DMS114 treated with DMSO at 0.1 percent for 48 hours (cell line): ENCODE results near the gene GAB1.
"Not testable (repeated sequence)": the region's sequence is repeated elsewhere in the genome, so short reads cannot be mapped to it uniquely, and the experiment has no call there.

Source experiments
- DNase-seq: peaks from one replicate; lab custom pipeline; 2025; ENCODE audit not compliant: unreplicated experiment; lab: John Stamatoyannopoulos, UW

Gene GAB1

DNA sequence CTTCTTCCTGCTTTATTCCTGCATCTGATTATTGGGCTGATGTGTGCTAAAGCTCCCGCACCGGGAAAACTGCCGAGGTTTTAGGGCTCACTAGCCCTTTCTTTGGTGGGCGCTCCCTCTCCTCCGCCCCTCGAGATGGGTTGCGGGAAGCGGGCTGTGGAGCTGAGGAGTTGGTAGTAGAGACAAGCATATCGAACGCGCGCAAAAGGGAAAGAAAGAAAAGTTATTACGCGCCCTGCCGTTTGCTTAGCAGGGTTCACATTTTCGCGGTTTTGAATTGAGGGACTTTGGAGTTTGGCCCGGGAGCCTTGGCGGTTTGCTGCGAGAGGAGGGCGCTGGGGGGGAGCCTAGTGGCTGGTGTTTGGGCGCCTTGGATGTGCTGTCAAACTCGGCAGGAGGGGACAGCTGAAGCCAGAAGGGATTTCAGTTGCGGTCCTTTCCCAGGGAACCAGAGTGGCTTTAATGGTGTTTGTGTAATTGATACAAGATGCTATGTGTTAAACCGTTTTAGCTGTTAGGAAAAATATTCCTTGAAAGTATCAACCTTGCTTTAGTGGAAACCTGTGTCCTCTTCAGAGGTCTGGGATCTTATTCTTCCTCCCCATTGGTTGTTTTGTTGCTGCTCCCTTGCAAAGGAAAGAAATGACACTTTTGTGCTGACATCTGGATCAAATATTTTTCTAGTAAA is 1.1 kb downstream of the GAB1 start:
- peak; percentile 8 for DNase-seq

- no peak for DNase-seq
Observed at GRCh38 chr4:143338313-143338712, 1.6 kb downstream of the GAB1 start.

DNA sequence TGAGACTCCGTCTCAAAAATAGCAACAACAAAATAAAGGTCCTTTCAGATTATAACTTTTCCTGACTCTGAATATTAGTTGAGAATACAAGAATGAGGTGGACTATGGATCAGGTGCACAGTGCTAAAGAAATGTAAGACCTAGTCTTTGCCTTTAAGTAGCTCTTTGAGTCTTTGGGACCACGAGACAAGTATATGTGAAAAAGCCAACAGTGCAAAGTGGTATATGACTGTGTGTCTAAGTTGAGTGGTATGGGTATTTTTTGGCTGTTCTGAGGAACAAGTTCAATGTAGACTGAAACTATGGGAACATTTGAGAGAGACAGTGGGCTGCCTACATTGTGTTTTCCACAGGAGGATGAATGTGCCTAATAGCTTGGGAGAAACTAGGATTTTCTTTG is 2.8 kb downstream of the GAB1 start:
- DNase-seq, result no peak

DNA sequence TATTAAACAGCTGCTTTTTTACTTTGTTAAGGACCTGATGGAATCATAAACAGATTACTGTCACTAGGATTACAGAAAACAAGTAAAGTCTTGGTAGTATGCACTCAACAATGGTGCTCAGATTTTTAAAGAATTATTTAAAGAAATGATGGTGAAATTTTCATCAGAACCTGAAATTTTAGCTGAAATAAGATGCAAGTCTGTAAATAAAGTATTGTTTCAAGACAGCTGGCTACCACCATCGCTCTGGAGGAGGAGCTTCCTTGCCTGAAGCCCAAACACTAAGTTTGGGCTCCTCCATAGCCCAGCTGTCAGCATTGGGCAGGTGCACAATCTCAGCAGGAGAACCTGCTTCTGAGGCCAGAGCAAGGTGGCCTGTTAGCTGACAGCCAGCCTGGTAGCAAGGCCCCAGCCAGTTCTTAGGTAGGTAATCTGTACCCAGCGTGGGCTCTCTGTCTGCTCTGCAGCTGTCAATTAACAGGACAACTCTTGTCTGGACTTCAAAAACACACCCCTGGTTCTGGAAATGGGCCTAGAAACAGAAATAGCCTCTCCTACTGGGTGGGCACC is 4.6 kb downstream of the GAB1 start:
- DNase-seq, result no peak

GRCh38 chr4:143343276-143343831 is 6.7 kb downstream of the GAB1 start:
- no peak for DNase-seq

- no peak for DNase-seq
Observed at GRCh38 chr4:143344041-143344440, 7.4 kb downstream of the GAB1 start.

- DNase-seq, result no peak
Observed at GRCh38 chr4:143344774-143345173, 8.1 kb downstream of the GAB1 start.

DNA sequence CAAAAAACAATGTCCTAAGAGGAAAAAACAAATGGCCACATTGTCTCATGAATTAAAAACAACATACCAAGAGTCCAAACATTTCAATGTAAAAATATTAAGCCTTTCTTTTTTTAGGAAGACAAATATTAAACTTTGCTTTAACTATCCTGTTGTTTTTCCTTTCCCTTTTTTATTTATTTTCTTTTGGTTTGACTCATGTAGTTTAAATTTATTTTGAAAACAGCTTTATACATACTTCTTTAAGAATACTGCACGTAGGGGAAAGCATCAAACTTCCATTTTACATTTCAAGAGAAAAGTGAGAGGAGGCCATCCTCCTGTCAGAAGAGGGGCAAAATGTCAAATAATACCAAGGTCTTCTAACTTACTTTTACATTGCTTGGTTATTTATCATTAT is 8.7 kb downstream of the GAB1 start:
- no peak for DNase-seq

- no peak for DNase-seq
Observed at GRCh38 chr4:143346206-143346605, 9.5 kb downstream of the GAB1 start.

DNA sequence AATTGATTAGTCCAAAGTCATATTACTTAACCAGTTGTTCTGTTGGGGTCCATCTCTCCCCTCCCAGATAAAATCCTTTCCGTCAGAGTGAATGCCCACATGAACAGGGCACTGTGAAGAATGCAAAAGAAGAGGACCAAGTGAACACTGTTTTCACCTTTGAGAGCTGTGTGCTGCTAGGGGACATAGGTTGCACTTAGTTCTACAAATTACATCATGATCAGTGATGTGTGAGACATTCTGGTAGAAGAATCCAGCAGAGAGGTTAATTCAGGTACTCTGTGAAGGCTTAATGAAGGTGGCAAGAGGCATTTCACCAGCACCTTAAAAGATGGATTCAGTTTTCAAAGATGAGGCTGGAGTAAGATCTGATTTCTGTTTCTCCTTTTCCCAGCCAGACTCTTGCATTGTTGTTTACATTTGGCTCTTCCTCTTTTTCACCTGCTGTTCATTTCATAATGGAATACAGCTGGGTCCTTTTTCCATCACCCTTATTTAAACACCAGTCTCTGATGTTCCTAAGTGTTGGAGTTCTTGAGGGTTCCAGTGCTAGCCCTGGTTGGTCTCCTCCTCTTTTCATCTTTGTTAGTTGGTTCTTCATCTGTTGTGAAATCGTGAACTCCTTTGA is 10.9 kb downstream of the GAB1 start:
- DNase-seq, result no peak

DNA sequence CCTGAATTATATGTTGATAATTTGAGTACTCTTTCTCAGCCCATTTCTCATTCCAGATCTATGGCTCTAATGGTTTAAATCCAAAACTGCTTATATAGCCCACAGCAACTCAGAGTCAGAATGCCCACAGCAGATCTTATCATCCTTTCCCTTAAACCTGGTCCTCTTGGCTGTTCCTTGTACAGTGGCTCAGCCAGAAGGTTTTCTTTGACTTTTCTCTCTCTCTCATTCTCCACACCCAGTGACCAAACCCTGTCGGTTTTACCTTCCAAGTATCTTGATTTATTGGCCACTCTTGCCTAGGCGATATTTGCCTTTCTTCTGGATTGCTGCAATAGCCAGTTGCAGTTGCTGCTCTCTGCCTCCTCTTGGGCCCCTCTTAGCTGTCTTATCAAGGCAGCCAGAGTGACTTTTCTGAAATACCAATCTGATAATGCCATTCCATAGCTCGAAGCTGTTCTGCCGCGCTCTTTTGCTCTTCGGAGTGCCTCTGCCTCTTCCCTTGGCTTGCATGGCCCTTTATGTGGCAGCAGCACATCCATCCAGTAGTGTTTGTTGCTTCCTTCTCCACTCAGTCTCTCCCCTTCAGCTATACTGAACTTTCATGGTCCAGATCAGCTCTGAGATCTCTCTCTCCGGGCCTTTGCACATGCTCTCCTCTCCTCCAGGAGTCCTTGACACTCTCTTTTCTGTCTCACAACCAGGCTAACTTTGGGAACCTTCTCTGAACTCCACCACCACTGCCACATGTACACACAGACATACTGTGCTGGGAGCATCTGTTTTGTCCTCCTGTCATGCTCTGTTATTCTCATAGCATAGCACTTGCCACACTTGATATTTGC is 11.8 kb downstream of the GAB1 start:
- DNase-seq, result no peak

DNA sequence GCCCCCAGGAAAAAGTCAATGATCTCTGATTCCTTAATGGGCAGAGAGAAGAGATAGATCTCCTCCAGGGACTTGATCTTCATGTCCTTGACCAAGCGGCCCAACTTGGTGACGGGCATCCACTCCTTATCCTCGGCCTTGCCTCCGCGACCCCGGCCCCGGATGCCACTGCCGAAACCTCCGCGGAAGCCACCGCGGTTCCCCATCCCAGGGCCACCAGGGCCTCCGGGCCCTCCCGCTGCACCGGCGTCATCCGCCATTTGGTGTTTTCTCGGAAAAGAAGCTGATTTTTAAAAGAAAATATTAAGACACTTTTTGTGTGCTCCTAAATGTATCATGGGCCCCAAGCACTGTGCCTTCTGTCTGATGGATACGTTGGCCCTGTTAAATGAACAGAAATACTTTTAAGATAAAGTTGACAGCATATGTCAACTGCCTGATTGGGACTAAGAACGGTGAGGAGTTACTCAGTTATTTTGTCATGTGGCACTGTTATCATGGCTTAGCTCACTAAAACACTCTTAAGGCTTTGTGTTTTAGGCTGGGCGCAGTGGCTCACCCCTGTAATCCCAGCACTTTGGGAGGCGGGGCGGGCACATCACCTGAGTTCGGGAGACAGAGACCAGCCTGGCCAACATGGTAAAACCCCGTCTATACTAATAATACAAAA is 13.3 kb downstream of the GAB1 start:
- not testable (repeated sequence) for DNase-seq

- DNase-seq, result no peak
Observed at GRCh38 chr4:143351149-143351691, 14.5 kb downstream of the GAB1 start.

- no peak for DNase-seq
Observed at GRCh38 chr4:143351774-143352451, 15.2 kb downstream of the GAB1 start.

- no peak for DNase-seq
Observed at GRCh38 chr4:143352720-143353119, 16.0 kb downstream of the GAB1 start.

DNA sequence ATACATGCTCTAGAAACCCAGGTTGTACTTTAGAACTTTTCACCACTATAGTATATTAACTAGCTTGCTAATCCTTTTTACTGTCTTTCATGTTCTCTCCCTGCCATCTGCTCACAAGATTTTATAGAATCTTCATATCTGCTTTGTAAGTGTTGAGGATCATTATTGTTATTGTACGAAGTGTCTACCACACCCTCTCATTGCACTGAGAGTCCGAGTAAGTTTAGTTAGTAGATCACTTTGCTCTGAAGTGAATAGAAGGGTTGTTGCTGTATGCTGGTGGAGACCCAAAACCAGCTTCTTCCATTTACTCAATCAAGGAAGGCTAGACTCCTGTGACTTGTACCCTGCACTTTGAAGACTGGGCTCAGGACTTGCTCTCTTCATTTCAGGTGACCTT is 17.1 kb downstream of the GAB1 start:
- DNase-seq, result no peak

- no peak for DNase-seq
Observed at GRCh38 chr4:143354990-143355389, 18.3 kb downstream of the GAB1 start.

- DNase-seq, result no peak
Observed at GRCh38 chr4:143355540-143356217, 19.0 kb downstream of the GAB1 start.

DNA sequence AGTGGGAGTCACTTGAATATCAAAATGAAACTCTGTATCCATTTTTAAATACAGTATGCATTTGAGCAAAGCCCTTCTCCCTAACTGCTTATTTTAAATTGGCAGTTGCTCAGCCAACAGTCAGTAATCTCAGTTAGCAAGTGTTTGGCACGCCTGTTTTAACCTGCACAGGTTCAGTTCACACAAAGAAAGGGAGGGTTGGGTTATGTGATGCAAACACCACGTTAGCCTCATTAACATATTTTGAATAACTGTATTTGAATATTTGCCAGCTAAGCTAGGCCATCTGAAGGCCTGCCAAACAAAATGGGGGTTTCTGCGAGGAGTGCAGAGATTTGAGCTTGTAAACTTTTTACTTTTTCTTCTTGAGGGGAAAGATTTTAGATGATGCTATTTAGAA is 19.8 kb downstream of the GAB1 start:
- no peak for DNase-seq
